ENCODE results near the gene KMO.

Gene KMO

DNA sequence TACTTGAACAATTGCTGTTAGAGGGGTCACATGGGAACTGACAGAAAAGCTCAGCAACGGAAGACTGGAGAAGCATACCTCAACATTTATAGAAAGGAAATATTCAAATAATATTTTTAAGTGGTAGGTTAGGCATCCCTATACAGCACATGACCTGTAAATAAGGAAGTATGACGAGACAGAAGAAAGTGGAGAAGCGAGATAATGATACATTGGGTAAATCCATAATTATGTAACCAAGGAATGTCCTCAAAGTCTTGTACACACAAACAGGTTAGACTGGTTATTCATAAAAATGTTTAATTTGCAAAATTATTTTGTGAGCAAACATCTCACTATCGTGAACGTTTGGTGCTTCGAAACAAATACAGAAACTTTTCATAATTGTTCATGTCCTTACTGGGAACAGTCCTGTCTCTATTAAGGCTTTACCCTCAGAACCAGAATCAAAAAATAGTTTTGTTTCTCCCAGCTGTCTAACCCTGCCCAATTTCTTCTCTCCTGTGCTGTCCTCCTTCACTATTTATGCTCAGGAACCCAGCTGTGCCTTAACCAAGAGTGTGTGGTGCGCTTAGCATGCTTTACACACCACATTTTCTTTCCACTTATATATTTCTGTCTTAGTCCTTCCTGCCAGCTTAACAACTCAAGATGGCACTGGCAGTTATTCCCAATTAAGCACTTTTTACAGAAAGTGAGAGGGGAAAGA lies 10.2 kb downstream of the KMO start:
- DNase-seq = no peak

DNA sequence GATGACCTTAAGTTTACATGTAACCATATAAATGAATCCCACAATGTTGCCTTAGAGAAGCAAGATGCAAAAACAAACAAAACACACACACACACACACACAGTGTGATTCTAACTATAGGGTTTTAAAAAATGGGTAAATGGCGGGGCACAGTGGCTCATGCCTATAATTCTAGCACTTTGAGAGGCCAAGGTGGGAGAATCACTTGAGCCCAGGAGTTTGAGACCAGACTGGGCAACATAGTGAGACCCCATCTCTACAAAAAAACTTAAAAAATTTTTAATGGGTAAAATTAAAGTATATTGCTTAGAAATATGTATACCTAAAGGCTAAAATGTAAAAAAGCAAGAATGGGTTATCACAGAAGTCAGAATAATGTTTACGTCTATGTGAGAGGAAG lies 15.8 kb downstream of the KMO start:
- no peak for DNase-seq

DNA sequence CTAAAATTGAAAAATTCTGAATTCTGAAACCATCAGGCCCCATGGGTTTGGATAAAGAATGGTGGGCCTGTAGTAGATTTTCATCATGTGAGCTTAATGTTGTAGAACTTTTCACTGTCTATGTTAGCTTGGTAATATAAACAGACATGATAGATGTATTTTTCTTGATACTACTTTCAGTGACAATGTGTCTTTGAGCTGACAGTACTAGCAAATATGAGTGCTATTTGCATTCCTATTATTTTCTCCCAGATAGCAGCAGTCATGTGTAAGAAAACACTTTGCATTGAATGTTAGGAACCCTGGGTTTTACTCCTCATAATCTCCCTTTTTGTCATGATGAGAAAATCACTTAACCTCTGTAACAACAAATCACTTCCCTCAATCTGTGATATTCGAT lies 18.1 kb downstream of the KMO start:
- DNase-seq = no peak

DNA sequence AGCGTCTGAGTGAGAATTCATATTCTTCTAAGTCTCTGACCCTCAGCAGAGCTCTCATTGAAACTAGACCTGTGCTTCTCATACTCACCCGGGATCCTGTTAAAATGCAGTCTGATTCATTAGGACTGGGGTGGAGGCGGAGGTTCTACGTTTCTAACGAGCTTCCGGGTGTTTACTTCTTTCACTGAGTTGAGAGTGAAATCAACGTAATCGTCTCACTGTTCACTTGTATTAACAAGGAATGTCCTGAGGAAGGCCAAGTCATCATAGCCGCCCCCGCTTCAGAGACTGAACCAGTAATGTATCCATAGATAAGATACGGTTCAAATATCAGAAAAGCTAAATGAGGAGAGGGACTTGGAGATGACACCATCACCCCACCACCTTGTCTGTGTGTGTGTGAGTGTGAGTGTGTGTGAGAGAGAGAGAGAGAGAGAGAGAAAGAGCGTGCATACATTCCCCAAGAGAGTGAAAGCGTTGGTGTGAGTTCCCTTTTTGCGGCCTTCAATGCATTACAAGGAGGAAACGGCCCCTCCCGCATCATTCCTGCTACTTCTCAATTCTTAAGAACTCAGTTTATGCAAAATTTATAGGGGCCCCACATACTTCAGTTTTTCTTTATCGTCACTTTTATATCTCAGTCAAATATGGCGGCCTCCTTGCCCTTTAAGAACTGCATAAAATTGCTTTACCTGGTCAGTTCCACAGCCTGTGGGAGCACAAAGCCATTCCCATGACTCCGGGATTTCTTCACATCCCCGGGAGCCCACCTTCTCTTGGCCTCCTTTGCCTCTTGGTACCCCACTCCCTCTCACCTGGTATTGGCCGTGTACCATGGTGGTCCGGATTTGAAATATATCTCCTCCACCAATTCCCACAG lies 19.8 kb downstream of the KMO start:
- DNase-seq = no peak

DNA sequence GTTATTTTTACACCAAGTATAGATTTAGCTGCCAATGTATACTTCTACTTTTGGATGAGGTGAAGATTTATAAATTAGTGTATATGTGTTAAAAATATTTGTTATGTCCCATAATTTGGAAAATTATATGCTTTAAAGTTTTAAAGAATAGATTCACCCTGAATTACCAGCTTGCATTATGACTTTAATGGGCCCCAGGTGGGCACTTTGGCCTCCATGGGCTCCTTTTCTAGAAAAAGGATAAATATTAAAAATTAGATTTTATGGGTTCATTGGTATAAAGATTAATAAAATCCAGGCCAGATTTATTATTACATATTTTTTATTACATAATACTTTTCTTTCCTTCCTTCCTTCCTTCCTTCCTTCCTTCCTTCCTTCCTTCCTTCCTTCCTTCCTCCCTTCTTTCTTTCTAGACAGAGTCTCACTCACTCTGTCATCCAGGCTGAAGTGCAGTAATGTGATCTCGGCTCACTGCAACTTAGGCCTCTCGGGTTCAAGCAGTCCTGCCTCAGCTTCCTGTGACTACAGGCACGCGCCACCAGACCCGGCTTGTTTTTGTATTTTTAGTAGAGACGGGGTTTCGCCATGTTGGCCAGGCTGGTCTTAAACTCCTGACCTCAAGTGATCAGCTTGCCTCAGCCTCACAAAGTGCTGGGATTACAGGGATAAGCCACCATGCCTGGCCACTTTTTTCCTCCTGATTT lies 21.9 kb downstream of the KMO start:
- no peak for DNase-seq

DNA sequence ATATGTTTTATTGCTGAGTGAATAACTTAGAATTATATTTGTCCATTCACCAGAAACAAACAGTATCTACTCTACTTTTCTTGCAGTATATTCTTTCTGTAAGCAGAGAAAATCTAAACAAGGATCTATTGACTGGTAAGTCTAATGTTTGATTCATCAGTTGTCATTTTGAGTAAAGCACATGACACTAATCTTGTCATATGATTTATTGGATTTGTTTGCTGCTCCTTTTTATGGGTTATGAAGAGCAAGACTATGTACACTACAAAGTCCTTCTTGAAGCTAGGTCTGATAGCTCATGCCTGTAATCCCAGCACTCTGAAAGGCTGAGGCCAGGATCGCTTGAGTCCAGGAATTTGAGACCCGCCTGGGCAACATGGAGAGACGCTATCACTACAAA lies 23.3 kb downstream of the KMO start:
- DNase-seq = no peak

DNA sequence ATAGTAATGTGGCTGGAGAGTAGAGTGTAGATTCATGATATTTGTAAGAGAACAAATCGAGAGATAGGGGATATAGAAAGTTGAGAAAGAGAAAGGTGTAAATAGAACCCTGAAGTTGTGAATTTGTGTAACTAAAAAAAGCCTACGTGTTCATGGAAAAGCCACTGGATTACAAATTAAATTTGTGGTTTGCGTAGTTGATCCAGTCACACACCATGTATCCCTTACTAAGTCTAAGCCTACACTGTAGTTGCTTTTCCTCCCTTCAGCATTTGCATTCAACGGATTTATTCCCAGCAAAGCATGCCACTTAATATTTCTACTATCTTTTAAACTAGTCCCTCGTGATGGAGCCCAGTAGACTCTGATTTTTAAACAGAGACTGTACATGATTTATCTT lies 24.9 kb downstream of the KMO start:
- no peak for DNase-seq

DNA sequence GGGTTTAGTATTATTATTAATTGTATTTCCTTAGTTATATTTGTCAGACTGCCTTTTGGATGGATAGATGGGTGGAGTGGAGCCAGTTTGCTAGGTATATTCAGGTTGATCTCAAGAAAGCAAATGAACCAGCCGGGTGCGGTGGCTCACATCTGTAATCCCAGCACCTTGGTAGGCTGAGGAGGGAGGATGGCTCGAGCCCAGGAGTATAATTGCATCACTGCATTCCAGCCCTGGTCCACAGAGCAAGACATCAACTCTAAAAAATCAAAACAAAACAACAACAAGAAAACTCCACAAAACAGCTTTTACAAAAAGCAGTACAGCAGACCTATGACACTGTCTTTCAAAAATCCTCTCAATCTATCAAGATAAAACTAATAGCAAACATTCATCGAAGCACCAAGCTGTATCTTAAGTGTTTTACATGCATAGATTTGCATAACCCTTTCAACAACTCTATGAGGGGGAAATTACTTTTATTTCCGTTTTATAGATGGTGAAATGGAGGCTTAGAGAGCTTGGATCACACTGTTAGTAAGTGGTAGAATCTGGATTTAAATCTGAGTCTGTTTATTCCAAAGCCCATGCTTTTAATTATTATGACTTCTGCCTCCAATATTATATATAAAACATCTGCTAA lies 25.5 kb downstream of the KMO start:
- DNase-seq = no peak

DNA sequence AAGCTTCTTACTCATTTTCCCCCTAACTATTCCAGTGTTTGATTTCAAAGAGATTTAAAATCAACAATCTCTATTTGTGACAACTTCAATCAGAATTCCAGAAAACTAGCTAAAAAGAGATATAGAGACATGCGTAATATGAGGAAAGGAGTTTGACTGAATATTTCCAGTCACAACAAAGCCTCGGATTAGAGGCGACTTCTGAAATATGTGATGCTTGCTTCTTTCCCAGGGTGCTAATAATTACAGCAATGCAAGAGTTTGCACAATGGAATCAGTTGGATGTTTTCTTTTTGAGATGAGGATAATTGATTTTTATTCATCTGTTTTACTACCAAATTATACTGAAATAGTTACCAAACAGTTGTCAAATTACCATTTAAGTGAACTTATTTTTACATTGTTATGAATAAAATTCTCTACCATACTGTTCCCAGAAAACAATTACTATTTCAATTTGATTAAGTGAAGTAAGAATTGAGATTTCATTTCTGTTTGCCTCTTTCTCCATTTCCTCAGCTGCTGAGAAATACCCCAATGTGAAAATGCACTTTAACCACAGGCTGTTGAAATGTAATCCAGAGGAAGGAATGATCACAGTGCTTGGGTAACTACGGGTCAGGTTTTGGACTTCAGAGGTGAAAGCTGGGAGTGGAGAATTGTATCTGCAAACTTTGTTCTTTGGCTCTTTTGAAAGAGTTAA lies 28.1 kb downstream of the KMO start:
- no peak for DNase-seq

DNA sequence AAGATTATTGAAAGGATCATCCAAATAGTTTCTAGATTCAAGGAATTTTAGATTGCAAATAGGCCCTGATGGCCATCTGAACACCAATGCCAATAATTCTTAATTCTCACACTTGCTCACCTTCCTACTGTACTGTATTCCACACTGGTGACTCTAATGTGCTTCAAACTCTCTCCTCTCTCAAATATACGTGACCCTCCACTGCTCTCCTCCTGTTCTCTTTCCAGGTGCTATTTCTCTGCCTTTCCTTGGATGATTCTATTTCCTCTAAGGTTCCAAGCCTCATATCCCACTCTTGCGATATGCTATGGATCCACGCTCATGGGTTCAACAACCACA lies 28.6 kb downstream of the KMO start:
- no peak for DNase-seq

DNA sequence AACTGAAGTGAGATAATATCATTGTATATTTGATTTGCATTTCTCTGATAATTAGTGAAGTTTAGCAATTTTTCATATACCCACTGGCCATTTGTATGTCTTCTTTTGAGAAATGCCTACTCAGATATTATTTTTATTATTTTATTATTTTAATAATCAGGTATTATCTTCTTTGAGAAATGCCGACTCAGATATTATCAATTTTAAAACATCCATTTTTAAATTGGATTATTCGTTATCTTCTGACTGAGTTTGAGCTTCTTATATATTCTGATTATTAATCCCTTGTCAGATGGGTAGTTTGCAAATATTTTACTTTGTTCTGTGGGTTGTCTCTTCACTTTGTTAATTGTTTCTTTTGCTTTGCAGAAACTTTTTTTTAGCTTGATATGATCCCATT lies 37.7 kb downstream of the KMO start:
- no peak for DNase-seq

DNA sequence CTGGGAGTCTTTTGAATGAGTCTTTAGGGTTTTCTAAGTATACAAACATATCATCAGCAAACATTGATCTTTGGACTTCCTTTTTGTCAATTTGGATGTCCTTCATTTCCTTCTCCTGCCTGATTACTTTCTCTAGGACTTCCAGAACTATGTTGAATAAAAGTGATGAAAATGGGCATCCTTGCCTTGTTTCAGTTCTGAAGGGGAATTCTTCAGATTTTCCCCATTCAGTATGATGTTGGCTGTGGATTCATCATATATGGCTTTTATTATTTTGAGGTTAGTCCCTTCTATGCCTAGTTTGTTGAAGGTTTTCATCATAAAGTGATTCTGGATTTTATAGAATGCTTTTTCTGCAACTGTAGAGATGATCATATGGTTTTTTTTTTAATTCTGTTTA lies 42.0 kb downstream of the KMO start:
- DNase-seq = no peak

DNA sequence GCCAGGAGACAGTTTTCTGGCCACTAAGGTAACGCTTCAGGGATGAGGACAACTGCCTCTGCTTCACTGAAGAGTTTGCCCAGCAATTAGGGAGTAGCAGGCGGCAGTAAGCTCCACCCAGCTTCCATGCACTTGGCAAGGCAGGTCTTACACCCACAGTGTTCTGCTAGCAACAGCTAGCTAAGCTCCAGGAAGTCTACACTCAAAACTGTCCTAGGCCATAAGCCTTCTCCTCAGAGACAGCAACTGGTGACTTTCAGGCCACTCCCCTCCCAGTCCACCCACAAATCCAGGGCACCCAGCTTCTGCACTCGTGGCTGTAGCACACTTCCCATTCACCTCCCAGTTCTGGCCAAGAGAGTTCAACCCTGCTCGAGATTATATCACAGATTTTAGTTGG lies 47.3 kb downstream of the KMO start:
- no peak for DNase-seq

DNA sequence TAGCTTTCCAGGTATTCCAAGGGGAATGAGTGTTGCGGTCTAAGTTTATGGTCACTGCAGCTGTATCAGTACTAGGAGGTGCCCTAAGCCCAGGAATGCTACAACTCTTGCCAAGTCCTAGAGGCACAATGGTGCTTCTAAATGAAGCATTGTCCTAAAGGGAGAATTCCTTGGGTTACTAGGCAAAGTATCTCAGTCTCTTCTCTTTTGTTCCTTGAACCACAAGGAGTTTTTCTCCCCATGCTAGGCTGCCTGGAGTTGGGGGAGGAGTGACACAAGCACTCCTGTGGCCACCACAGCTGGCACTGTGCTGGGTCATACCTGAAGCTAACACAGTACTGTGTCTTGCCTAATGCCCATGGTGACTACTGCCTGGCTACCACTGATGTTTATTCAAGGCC lies 50.7 kb downstream of the KMO start:
- DNase-seq = no peak

DNA sequence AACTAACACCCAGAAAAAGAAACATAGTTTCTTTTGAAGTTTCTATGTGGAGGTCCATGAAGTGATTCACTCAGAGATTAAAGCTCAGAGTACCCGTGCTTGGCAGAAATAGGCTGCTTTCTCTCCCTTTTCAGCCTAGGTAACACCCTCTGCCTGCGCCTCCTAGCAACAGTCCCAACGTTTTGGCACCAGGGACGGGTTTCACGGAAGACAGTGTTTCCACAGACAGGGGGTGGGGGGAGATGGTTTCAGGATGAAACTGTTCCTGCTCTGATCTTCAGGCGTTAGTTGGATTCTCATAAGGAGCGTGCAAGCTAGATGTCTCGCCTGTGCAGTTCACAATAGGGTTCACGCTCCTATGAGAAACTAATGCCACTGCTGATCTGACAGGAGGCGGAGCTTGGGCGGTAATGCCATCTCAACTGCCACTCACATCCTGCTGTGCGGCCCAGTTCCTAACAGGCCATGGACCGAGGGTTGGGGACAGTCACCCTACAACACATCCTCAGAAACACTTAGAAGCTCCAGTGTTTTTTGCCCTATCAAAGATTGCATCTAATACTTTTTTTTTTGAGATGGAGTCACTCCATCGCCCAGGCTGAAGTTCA lies 54.8 kb downstream of the KMO start:
- no peak for DNase-seq

DNA sequence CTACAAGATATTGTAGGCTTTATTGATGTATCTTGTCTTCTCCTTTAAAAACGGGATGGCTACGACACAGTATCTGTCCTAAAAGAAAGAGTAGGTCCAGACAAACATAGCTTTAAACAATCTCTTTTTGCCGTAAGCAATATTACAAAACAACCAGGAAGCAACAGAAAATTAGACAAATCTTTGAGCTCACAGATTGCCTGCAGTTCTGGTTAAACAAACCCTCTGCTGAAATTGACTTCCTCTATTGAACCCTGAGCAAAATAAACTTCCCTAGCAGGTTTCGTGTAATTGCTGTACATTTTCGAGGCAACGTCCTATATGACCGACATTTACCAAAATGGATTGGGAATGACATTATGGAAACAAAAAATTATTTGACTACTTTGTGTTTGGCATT lies 57.3 kb downstream of the KMO start:
- DNase-seq = no peak

DNA sequence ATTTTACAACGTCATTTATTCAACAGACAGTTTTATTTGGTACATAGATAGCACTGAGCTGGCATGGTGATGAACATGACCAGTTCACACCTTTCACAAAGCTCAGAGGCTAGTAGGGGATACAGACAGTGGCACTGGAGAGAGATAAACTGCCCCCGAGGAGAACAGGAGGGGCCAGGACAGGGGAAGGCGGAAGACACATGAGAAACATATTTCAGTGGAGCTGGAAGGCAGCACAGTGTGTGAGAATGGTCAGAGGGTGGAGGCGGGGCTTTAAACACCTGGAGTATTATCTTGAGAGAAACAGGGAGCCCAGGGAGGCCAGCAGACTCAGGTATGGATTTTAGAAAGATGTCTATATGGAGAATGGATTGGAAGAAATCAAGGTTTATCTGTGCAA lies 58.5 kb downstream of the KMO start:
- no peak for DNase-seq

DNA sequence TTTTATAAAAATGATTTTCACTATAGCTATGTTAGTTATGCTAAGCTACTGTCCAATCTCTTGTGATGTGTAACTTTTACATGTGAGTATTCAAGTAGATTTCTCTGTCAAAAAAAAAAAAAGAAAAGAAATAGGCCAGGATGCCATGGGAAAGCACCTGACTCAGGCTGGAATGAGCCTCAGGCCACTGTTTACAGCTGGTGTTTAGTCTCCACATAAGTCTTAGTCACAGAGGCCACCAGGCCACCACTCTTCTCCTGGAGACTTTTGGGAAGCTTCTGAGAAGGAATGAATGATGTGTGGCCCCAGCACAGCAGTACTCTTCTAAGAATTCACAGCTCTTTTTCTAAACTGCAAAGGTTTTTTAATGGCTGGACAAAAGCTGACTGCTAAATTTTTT lies 59.1 kb downstream of the KMO start:
- no peak for DNase-seq

DNA sequence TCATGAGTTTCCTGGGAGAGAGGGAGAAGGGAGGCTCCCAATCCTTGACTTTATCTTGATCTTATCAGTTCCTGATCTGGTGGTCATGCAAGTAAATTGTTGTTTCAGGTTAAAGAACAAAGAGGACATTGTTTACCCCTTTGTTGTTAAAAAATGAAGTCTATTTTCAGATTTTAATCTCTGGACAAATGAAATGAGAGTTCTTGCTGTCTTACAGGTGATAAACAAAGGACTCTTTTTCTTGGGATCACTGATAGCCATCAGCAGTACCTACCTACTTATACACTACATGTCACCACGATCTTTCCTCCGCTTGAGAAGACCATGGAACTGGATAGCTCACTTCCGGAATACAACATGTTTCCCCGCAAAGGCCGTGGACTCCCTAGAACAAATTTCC lies 59.6 kb downstream of the KMO start:
- DNase-seq = no peak

DNA sequence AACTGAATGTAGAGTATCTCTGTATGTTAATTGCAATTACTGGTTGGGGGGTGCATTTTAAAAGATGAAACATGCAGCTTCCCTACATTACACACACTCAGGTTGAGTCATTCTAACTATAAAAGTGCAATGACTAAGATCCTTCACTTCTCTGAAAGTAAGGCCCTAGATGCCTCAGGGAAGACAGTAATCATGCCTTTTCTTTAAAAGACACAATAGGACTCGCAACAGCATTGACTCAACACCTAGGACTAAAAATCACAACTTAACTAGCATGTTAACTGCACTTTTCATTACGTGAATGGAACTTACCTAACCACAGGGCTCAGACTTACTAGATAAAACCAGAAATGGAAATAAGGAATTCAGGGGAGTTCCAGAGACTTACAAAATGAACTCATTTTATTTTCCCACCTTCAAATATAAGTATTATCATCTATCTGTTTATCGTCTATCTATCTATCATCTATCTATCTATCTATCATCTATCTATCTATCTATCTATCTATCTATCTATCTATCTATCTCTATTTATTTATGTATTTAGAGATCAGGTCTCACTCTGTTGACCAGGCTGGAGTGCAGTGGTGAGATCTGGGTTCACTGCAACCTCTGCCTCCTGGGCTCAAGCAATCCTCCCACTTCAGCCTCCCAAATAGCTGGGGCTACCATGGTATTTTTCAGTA lies 60.2 kb downstream of the KMO start:
- no peak for DNase-seq

DNA sequence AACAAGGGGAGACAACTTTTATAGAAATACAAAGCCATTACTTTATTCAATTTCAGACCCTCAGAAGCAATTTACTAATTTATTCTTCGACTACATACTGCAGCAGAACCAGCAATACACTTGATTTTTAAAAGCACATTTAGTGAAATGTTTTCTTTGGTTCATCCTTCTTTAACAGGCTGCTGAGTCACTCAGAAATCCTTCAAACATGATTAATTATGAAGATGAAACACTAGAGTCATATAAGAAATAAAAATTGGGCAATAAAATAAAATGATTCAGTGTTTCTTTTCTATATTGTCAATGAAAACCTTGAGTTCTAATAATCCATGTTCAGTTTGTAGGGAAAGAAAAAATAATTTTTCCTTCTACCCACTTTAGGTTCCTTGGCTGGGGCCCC lies 61.0 kb downstream of the KMO start:
- DNase-seq = no peak

DNA sequence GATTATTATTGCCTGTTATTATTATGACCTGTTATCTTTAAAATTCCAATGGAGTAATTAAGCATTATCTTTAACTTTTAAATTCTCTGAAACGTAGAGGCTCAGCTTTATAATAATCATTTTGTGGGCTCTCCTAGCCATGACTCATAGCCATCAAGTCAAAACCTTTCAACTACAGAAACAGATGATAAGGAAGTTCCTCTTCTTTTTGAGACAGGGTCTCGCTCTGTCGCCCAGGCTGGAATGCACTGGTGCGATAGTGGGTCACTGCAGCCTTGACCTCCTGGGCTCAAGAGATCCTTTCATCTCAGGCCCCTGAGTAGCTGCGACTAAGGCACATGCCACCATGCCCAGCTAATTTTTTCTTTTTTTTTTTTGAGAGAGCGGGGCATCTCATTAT lies 64.5 kb downstream of the KMO start:
- DNase-seq = no peak

Data from activated gamma-delta T cell (primary cell).